ENCODE data around the gene CHPT1. TPM values are rescaled to one million over a fixed set of nuclear protein-coding genes. Genes with fewer than 3 reads are reported as not detected.
"Not testable (repeated sequence)": the region's sequence is repeated elsewhere in the genome, so short reads cannot be mapped to it uniquely, and the experiment has no call there.

Gene CHPT1
- total and polyA plus RNA-seq, 3 experiments from 2014 or later: 29.1 to 43.2 (median 29.2) TPM

GRCh38 chr12:101660662-101661061 lies 36.8 kb upstream of the CHPT1 start:
- not testable (repeated sequence) for H3K27me3 Mint-ChIP-seq

GRCh38 chr12:101663298-101663697 lies 34.1 kb upstream of the CHPT1 start:
- no peaks in the 10 kb centered on the region for H3K36me3 Mint-ChIP-seq
- Histone ChIP-seq H3K27ac (ENCODE audit: low read depth, low read length) (no peak overlapping the region), H3K4me1 (ENCODE audit: insufficient read depth, low read length) (no peaks in the 10 kb centered on the region), H3K4me3 (ENCODE audit: low read length) (no peak overlapping the region), H3K36me3 (ENCODE audit: insufficient read depth, low read length) (no peaks in the 10 kb centered on the region), H3K9me3 (ENCODE audit: low read length) (no peaks in the 10 kb centered on the region), H3K27me3 (ENCODE audit: insufficient read depth, low read length, poor library complexity, severe bottlenecking) (no peaks in the 10 kb centered on the region)
- POLR2A ChIA-PET: no interaction called here
- no peak overlapping the region for H3K4me3 Mint-ChIP-seq
- H3K27ac Mint-ChIP-seq: peak overlapping the region in 1 of 8 donors; percentile 62
- no peaks in the 10 kb centered on the region for H3K9me3 Mint-ChIP-seq
- H3K4me1 Mint-ChIP-seq: no peaks in the 10 kb centered on the region
- no peak for DNase-seq
- CTCF ChIA-PET: interaction anchor here (1.2 kb wide), 1 partner anchor 96 kb away, joined by 3 read pairs; no protein-coding TSS in a partner anchor
- H3K27me3 Mint-ChIP-seq: peaks cover 7 to 8% of the 10 kb centered on the region in 2 donors

More at GRCh38 chr12:101660662-101661061, 36.8 kb upstream of the CHPT1 start:
- H3K9me3 ChIP-seq (ENCODE audit: low read length); CTCF ChIA-PET; H3K4me3 Mint-ChIP-seq; H3K27me3 ChIP-seq (ENCODE audit: insufficient read depth, low read length, poor library complexity, severe bottlenecking); H3K4me1 Mint-ChIP-seq; H3K36me3 ChIP-seq (ENCODE audit: insufficient read depth, low read length); H3K9me3 Mint-ChIP-seq; H3K27ac ChIP-seq (ENCODE audit: low read depth, low read length); H3K4me1 ChIP-seq (ENCODE audit: insufficient read depth, low read length); POLR2A ChIA-PET; H3K4me3 ChIP-seq (ENCODE audit: low read length); H3K36me3 Mint-ChIP-seq; DNase-seq: not testable (repeated sequence)
- H3K27ac Mint-ChIP-seq: peak overlapping the region in 1 of 8 donors; percentile 8

- DNase-seq: no peak
- H3K4me3 ChIP-seq (ENCODE audit: low read length): no peak overlapping the region
- CTCF ChIA-PET: no interaction called here
Measured at GRCh38 chr12:101664992-101665391, 32.4 kb upstream of the CHPT1 start.

GRCh38 chr12:101666052-101666728 lies 31.2 kb upstream of the CHPT1 start:
- ChIA-PET CTCF (no interaction called here), POLR2A (no interaction called here)
- H3K4me3 ChIP-seq (ENCODE audit: low read length): no peak overlapping the region
- Mint-ChIP-seq H3K36me3 (no peaks in the 10 kb centered on the region), H3K4me1 (peaks cover 7 to 15% (median 14%) of the 10 kb centered on the region in 3 donors), H3K27ac (no peak overlapping the region), H3K9me3 (no peaks in the 10 kb centered on the region), H3K27me3 (peaks cover 5 to 8% of the 10 kb centered on the region in 2 donors), H3K4me3 (no peak overlapping the region)
- H3K9me3 ChIP-seq (ENCODE audit: low read length): no peaks in the 10 kb centered on the region
- peaks cover 13% of the 10 kb centered on the region for H3K4me1 ChIP-seq (ENCODE audit: insufficient read depth, low read length)
- H3K36me3 ChIP-seq (ENCODE audit: insufficient read depth, low read length): no peaks in the 10 kb centered on the region
- no peak overlapping the region for H3K27ac ChIP-seq (ENCODE audit: low read depth, low read length)
- DNase-seq: no peak
- no peaks in the 10 kb centered on the region for H3K27me3 ChIP-seq (ENCODE audit: insufficient read depth, low read length, poor library complexity, severe bottlenecking)

More at GRCh38 chr12:101664992-101665391, 32.4 kb upstream of the CHPT1 start:
- POLR2A ChIA-PET: no interaction called here
- Histone ChIP-seq H3K9me3 (ENCODE audit: low read length) (no peaks in the 10 kb centered on the region), H3K4me1 (ENCODE audit: insufficient read depth, low read length) (peaks cover 1% of the 10 kb centered on the region), H3K36me3 (ENCODE audit: insufficient read depth, low read length) (no peaks in the 10 kb centered on the region), H3K27ac (ENCODE audit: low read depth, low read length) (no peak overlapping the region), H3K27me3 (ENCODE audit: insufficient read depth, low read length, poor library complexity, severe bottlenecking) (no peaks in the 10 kb centered on the region)
- Mint-ChIP-seq H3K4me3 (no peak overlapping the region), H3K9me3 (no peaks in the 10 kb centered on the region), H3K36me3 (no peaks in the 10 kb centered on the region), H3K27ac (no peak overlapping the region), H3K27me3 (peaks cover 5 to 8% of the 10 kb centered on the region in 2 donors), H3K4me1 (peaks cover under 1 to 3% (median 2%) of the 10 kb centered on the region in 3 donors)

- Histone ChIP-seq H3K9me3 (ENCODE audit: low read length) (no peaks in the 10 kb centered on the region), H3K27ac (ENCODE audit: low read depth, low read length) (no peak overlapping the region), H3K27me3 (ENCODE audit: insufficient read depth, low read length, poor library complexity, severe bottlenecking) (no peaks in the 10 kb centered on the region), H3K36me3 (ENCODE audit: insufficient read depth, low read length) (no peaks in the 10 kb centered on the region), H3K4me1 (ENCODE audit: insufficient read depth, low read length) (peaks cover 23% of the 10 kb centered on the region), H3K4me3 (ENCODE audit: low read length) (no peak overlapping the region)
- ChIA-PET CTCF (interaction anchor here (1.4 to 1.6 kb wide), 2 partner anchors 31 to 92 kb away, joined by 3 read pairs; no protein-coding TSS in a partner anchor), POLR2A (no interaction called here)
- H3K4me3 Mint-ChIP-seq: no peak overlapping the region
- H3K27ac Mint-ChIP-seq: no peak overlapping the region
- no peaks in the 10 kb centered on the region for H3K36me3 Mint-ChIP-seq
- H3K27me3 Mint-ChIP-seq: peaks cover 5 to 8% of the 10 kb centered on the region in 2 donors
- H3K9me3 Mint-ChIP-seq: no peaks in the 10 kb centered on the region
- H3K4me1 Mint-ChIP-seq: peaks cover 21 to 28% (median 27%) of the 10 kb centered on the region in 3 donors
- no peak for DNase-seq
Measured at GRCh38 chr12:101667591-101667990, 29.8 kb upstream of the CHPT1 start.

- peaks cover 23% of the 10 kb centered on the region for H3K4me1 ChIP-seq (ENCODE audit: insufficient read depth, low read length)
- no peak overlapping the region for H3K4me3 ChIP-seq (ENCODE audit: low read length)
- H3K36me3 ChIP-seq (ENCODE audit: insufficient read depth, low read length): no peaks in the 10 kb centered on the region
- H3K36me3 Mint-ChIP-seq: no peaks in the 10 kb centered on the region
- peak overlapping the region in 3 of 8 donors; percentile 15 to 38 (median 18) for H3K27ac Mint-ChIP-seq
- peaks cover 21 to 28% (median 27%) of the 10 kb centered on the region in 3 donors for H3K4me1 Mint-ChIP-seq
- peak; percentile 1 to 67 (median 32) for DNase-seq
- H3K9me3 ChIP-seq (ENCODE audit: low read length): no peaks in the 10 kb centered on the region
- H3K9me3 Mint-ChIP-seq: no peaks in the 10 kb centered on the region
- no peaks in the 10 kb centered on the region for H3K27me3 ChIP-seq (ENCODE audit: insufficient read depth, low read length, poor library complexity, severe bottlenecking)
- H3K4me3 Mint-ChIP-seq: peak overlapping the region in 2 of 7 donors; percentile 4 to 29
- CTCF ChIA-PET: no interaction called here
- POLR2A ChIA-PET: no interaction called here
- H3K27ac ChIP-seq (ENCODE audit: low read depth, low read length): no peak overlapping the region
- H3K27me3 Mint-ChIP-seq: peaks cover 1 to 8% of the 10 kb centered on the region in 2 donors
Measured at GRCh38 chr12:101670007-101670671, 27.3 kb upstream of the CHPT1 start.

- Mint-ChIP-seq H3K4me1 (peaks cover 21 to 28% (median 27%) of the 10 kb centered on the region in 3 donors), H3K27ac (peak overlapping the region; percentile 1 to 91 (median 72)), H3K27me3 (peaks cover 1 to 3% of the 10 kb centered on the region in 2 donors), H3K9me3 (no peaks in the 10 kb centered on the region), H3K4me3 (peak overlapping the region; percentile 7 to 91 (median 70)), H3K36me3 (no peaks in the 10 kb centered on the region)
- H3K36me3 ChIP-seq (ENCODE audit: insufficient read depth, low read length): no peaks in the 10 kb centered on the region
- ChIA-PET POLR2A (no interaction called here), CTCF (interaction anchor here (1.4 kb wide), 1 partner anchor 88 kb away, joined by 3 read pairs; no protein-coding TSS in a partner anchor)
- H3K4me3 ChIP-seq (ENCODE audit: low read length): peak overlapping the region; percentile 18
- H3K27ac ChIP-seq (ENCODE audit: low read depth, low read length): no peak overlapping the region
- peaks cover 23% of the 10 kb centered on the region for H3K4me1 ChIP-seq (ENCODE audit: insufficient read depth, low read length)
- no peaks in the 10 kb centered on the region for H3K9me3 ChIP-seq (ENCODE audit: low read length)
- DNase-seq: peak in 3 of 5 donors; percentile 37 to 51 (median 49)
- no peaks in the 10 kb centered on the region for H3K27me3 ChIP-seq (ENCODE audit: insufficient read depth, low read length, poor library complexity, severe bottlenecking)
Measured at GRCh38 chr12:101671157-101671791, 26.2 kb upstream of the CHPT1 start.

GRCh38 chr12:101671833-101672232 lies 25.6 kb upstream of the CHPT1 start:
- Histone ChIP-seq H3K27ac (ENCODE audit: low read depth, low read length) (no peak overlapping the region), H3K9me3 (ENCODE audit: low read length) (no peaks in the 10 kb centered on the region), H3K36me3 (ENCODE audit: insufficient read depth, low read length) (no peaks in the 10 kb centered on the region), H3K4me1 (ENCODE audit: insufficient read depth, low read length) (peaks cover 23% of the 10 kb centered on the region), H3K27me3 (ENCODE audit: insufficient read depth, low read length, poor library complexity, severe bottlenecking) (no peaks in the 10 kb centered on the region), H3K4me3 (ENCODE audit: low read length) (peak overlapping the region; percentile 18)
- ChIA-PET CTCF (interaction anchor here (1.4 kb wide), 1 partner anchor 88 kb away, joined by 3 read pairs; no protein-coding TSS in a partner anchor), POLR2A (no interaction called here)
- Mint-ChIP-seq H3K27me3 (no peaks in the 10 kb centered on the region), H3K27ac (peak overlapping the region; percentile 1 to 91 (median 72)), H3K4me1 (peaks cover 21 to 28% (median 27%) of the 10 kb centered on the region in 3 donors), H3K9me3 (no peaks in the 10 kb centered on the region), H3K36me3 (no peaks in the 10 kb centered on the region), H3K4me3 (peak overlapping the region; percentile 7 to 91 (median 70))
- DNase-seq: no peak
